ENCODE results near the gene AGPAT4. TPM values are rescaled to one million over a fixed set of nuclear protein-coding genes. Genes with fewer than 3 reads are reported as not detected.

AGPAT4 gene
- total and polyA plus RNA-seq, 5 donors: 1.5 to 5.1 (median 3.1) TPM

- DNase-seq (no peak), ATAC-seq (no peak)
- H3K27ac ChIP-seq (ENCODE audit: low read length): no peak overlapping the region
Measured at GRCh38 chr6:161268531-161269210, 5.2 kb downstream of the AGPAT4 start.

GRCh38 chr6:161266513-161267230 lies 7.2 kb downstream of the AGPAT4 start:
- H3K27me3 ChIP-seq (ENCODE audit: control insufficient read depth, insufficient read depth): no peaks in the 10 kb centered on the region
- H3K9me3 ChIP-seq (ENCODE audit: control insufficient read depth, low read length): no peaks in the 10 kb centered on the region
- no peak for ATAC-seq
- intact Hi-C loops (cut with DNase I): no loop called here
- WGBS: 89% methylated on average over 9 of the region's 9 CpGs
- H3K27ac ChIP-seq (ENCODE audit: low read length): no peak overlapping the region
- no peaks in the 10 kb centered on the region for H3K4me1 ChIP-seq (ENCODE audit: control insufficient read depth, insufficient read depth, low read length)
- no peak overlapping the region for H3K4me3 ChIP-seq (ENCODE audit: low read length)
- DNase-seq: no peak

More at GRCh38 chr6:161268531-161269210, 5.2 kb downstream of the AGPAT4 start:
- no peak overlapping the region for H3K4me3 ChIP-seq (ENCODE audit: low read length)
- H3K9me3 ChIP-seq (ENCODE audit: control insufficient read depth, low read length): no peaks in the 10 kb centered on the region
- intact Hi-C loops (cut with DNase I): no loop called here
- WGBS: 86% methylated on average over 7 of the region's 7 CpGs
- no peaks in the 10 kb centered on the region for H3K4me1 ChIP-seq (ENCODE audit: control insufficient read depth, insufficient read depth, low read length)
- no peaks in the 10 kb centered on the region for H3K27me3 ChIP-seq (ENCODE audit: control insufficient read depth, insufficient read depth)

- ATAC-seq (no peak), DNase-seq (no peak)
- no peaks in the 10 kb centered on the region for H3K9me3 ChIP-seq (ENCODE audit: control insufficient read depth, low read length)
- no peaks in the 10 kb centered on the region for H3K27me3 ChIP-seq (ENCODE audit: control insufficient read depth, insufficient read depth)
- no peak overlapping the region for H3K27ac ChIP-seq (ENCODE audit: low read length)
- no peak overlapping the region for H3K4me3 ChIP-seq (ENCODE audit: low read length)
- WGBS: 91% methylated on average over 7 of the region's 7 CpGs
- intact Hi-C loops (cut with DNase I): no loop called here
- H3K4me1 ChIP-seq (ENCODE audit: control insufficient read depth, insufficient read depth, low read length): no peaks in the 10 kb centered on the region
Measured at GRCh38 chr6:161265975-161266374, 7.9 kb downstream of the AGPAT4 start.

- H3K4me1 ChIP-seq (ENCODE audit: control insufficient read depth, insufficient read depth, low read length): no peaks in the 10 kb centered on the region
- DNase-seq (no peak), ATAC-seq (no peak)
- H3K4me3 ChIP-seq (ENCODE audit: low read length): no peak overlapping the region
- no peak overlapping the region for H3K27ac ChIP-seq (ENCODE audit: low read length)
- H3K9me3 ChIP-seq (ENCODE audit: control insufficient read depth, low read length): no peaks in the 10 kb centered on the region
- intact Hi-C loops (cut with DNase I): no loop called here
- WGBS: 89% methylated on average over 6 of the region's 6 CpGs
- no peaks in the 10 kb centered on the region for H3K27me3 ChIP-seq (ENCODE audit: control insufficient read depth, insufficient read depth)
Measured at GRCh38 chr6:161265554-161265953, 8.3 kb downstream of the AGPAT4 start.

GRCh38 chr6:161264181-161264580 lies 9.7 kb downstream of the AGPAT4 start:
- Histone ChIP-seq H3K27ac (ENCODE audit: low read length) (no peak overlapping the region), H3K9me3 (ENCODE audit: control insufficient read depth, low read length) (no peaks in the 10 kb centered on the region), H3K27me3 (ENCODE audit: control insufficient read depth, insufficient read depth) (no peaks in the 10 kb centered on the region), H3K4me3 (ENCODE audit: low read length) (no peak overlapping the region), H3K4me1 (ENCODE audit: control insufficient read depth, insufficient read depth, low read length) (no peaks in the 10 kb centered on the region)
- intact Hi-C loops (cut with DNase I): no loop called here
- DNase-seq (no peak), ATAC-seq (no peak)
- WGBS: 90% methylated on average over 8 of the region's 8 CpGs

- ATAC-seq: no peak
- no peak overlapping the region for H3K4me3 ChIP-seq (ENCODE audit: low read length)
- H3K9me3 ChIP-seq (ENCODE audit: control insufficient read depth, low read length): no peaks in the 10 kb centered on the region
- H3K27me3 ChIP-seq (ENCODE audit: control insufficient read depth, insufficient read depth): no peaks in the 10 kb centered on the region
- WGBS: 96% methylated on average over 3 of the region's 3 CpGs
- DNase-seq: no peak
- intact Hi-C loops (cut with DNase I): no loop called here
- H3K27ac ChIP-seq (ENCODE audit: low read length): no peak overlapping the region
- no peaks in the 10 kb centered on the region for H3K4me1 ChIP-seq (ENCODE audit: control insufficient read depth, insufficient read depth, low read length)
Measured at GRCh38 chr6:161261816-161262215, 12.0 kb downstream of the AGPAT4 start.

GRCh38 chr6:161261325-161261724 lies 12.5 kb downstream of the AGPAT4 start:
- Histone ChIP-seq H3K27ac (ENCODE audit: low read length) (no peak overlapping the region), H3K4me1 (ENCODE audit: control insufficient read depth, insufficient read depth, low read length) (no peaks in the 10 kb centered on the region), H3K27me3 (ENCODE audit: control insufficient read depth, insufficient read depth) (no peaks in the 10 kb centered on the region), H3K9me3 (ENCODE audit: control insufficient read depth, low read length) (no peaks in the 10 kb centered on the region), H3K4me3 (ENCODE audit: low read length) (no peak overlapping the region)
- DNase-seq: no peak
- ATAC-seq: no peak
- intact Hi-C loops (cut with DNase I): no loop called here
- WGBS: 84% methylated on average over 8 of the region's 8 CpGs

- 97% methylated on average over 8 of the region's 8 CpGs for WGBS
- H3K27me3 ChIP-seq (ENCODE audit: control insufficient read depth, insufficient read depth): no peaks in the 10 kb centered on the region
- no peaks in the 10 kb centered on the region for H3K9me3 ChIP-seq (ENCODE audit: control insufficient read depth, low read length)
- ATAC-seq (no peak), DNase-seq (no peak)
- H3K4me3 ChIP-seq (ENCODE audit: low read length): no peak overlapping the region
- H3K4me1 ChIP-seq (ENCODE audit: control insufficient read depth, insufficient read depth, low read length): peaks cover 2% of the 10 kb centered on the region
- H3K27ac ChIP-seq (ENCODE audit: low read length): no peak overlapping the region
- intact Hi-C loops (cut with DNase I): no loop called here
Measured at GRCh38 chr6:161259302-161259701, 14.6 kb downstream of the AGPAT4 start.

GRCh38 chr6:161257793-161258457 lies 15.9 kb downstream of the AGPAT4 start:
- DNase-seq: no peak
- H3K9me3 ChIP-seq (ENCODE audit: control insufficient read depth, low read length): no peaks in the 10 kb centered on the region

GRCh38 chr6:161256407-161256806 lies 17.5 kb downstream of the AGPAT4 start:
- Histone ChIP-seq H3K4me3 (ENCODE audit: low read length) (no peak overlapping the region), H3K9me3 (ENCODE audit: control insufficient read depth, low read length) (no peaks in the 10 kb centered on the region), H3K27me3 (ENCODE audit: control insufficient read depth, insufficient read depth) (no peaks in the 10 kb centered on the region), H3K4me1 (ENCODE audit: control insufficient read depth, insufficient read depth, low read length) (peaks cover 2% of the 10 kb centered on the region), H3K27ac (ENCODE audit: low read length) (no peak overlapping the region)
- WGBS: 83% methylated on average over 13 of the region's 13 CpGs
- ATAC-seq (no peak), DNase-seq (no peak)
- intact Hi-C loops (cut with DNase I): no loop called here

More at GRCh38 chr6:161257793-161258457, 15.9 kb downstream of the AGPAT4 start:
- peaks cover 2% of the 10 kb centered on the region for H3K4me1 ChIP-seq (ENCODE audit: control insufficient read depth, insufficient read depth, low read length)
- H3K4me3 ChIP-seq (ENCODE audit: low read length): no peak overlapping the region
- intact Hi-C loops (cut with DNase I): no loop called here
- peak; percentile 57 to 90 for ATAC-seq
- H3K27me3 ChIP-seq (ENCODE audit: control insufficient read depth, insufficient read depth): no peaks in the 10 kb centered on the region
- no peak overlapping the region for H3K27ac ChIP-seq (ENCODE audit: low read length)
- 44% methylated on average over 8 of the region's 8 CpGs for WGBS

- ATAC-seq: no peak
- Histone ChIP-seq H3K27me3 (ENCODE audit: control insufficient read depth, insufficient read depth) (no peaks in the 10 kb centered on the region), H3K9me3 (ENCODE audit: control insufficient read depth, low read length) (no peaks in the 10 kb centered on the region), H3K27ac (ENCODE audit: low read length) (no peak overlapping the region), H3K4me1 (ENCODE audit: control insufficient read depth, insufficient read depth, low read length) (peaks cover 2% of the 10 kb centered on the region), H3K4me3 (ENCODE audit: low read length) (no peak overlapping the region)
- WGBS: 93% methylated on average over 6 of the region's 6 CpGs
- DNase-seq: no peak
- intact Hi-C loops (cut with DNase I): no loop called here
Measured at GRCh38 chr6:161255518-161255917, 18.3 kb downstream of the AGPAT4 start.
